GM20000 (cell line): ENCODE data around the gene CROCC2.
A peak's percentile ranks its signal among the peaks of the same experiment; 100 is the strongest.

Source experiments
- DNase-seq: peaks from one replicate; pipeline ENCODE4 v3.0.0; 2012; ENCODE audit warnings: low spot score
- CTCF ChIP-seq: IDR thresholded peaks from 2 replicates; pipeline ENCODE4 v1.5.1; 2012; ENCODE audit warnings: mild to moderate bottlenecking, control low read depth; ENCODE audit errors: extremely low read depth, missing control alignments

The CROCC2 gene

GRCh38 chr2:240997141-240997855 is 91.2 kb downstream of the CROCC2 start:
- no peak for TF ChIP-seq CTCF
- no peak for DNase-seq

GRCh38 chr2:240997856-240998705 is 91.9 kb downstream of the CROCC2 start, which contains the start of gene SNED1:
Gene SNED1 (plus strand): TSS chr2:240998618. CDS start chr2:240998838, 220 bp downstream.
- DNase-seq: peak; percentile 82
- TF ChIP-seq CTCF: no peak

GRCh38 chr2:240998706-240998994 is 92.5 kb downstream of the CROCC2 start:
- DNase-seq: no peak
- TF ChIP-seq CTCF: no peak

- DNase-seq: no peak
Observed at GRCh38 chr2:240998995-240999791, 93.1 kb downstream of the CROCC2 start.

GRCh38 chr2:240999873-241000541 is 93.9 kb downstream of the CROCC2 start:
- DNase-seq: no peak
- no peak for TF ChIP-seq CTCF

More at GRCh38 chr2:240998995-240999791, 93.1 kb downstream of the CROCC2 start:
- TF ChIP-seq CTCF: no peak

GRCh38 chr2:241000831-241001321 is 94.7 kb downstream of the CROCC2 start:
- TF ChIP-seq CTCF: no peak
- DNase-seq: no peak
